NCI-H146 treated with DMSO at 0.1 percent for 48 hours (cell line): Measurements from ENCODE around the gene NDEL1.

Experiments
- DNase-seq: peaks from one replicate; lab custom pipeline; 2025; ENCODE audit not compliant: unreplicated experiment; lab: John Stamatoyannopoulos, UW

The NDEL1 gene

DNA sequence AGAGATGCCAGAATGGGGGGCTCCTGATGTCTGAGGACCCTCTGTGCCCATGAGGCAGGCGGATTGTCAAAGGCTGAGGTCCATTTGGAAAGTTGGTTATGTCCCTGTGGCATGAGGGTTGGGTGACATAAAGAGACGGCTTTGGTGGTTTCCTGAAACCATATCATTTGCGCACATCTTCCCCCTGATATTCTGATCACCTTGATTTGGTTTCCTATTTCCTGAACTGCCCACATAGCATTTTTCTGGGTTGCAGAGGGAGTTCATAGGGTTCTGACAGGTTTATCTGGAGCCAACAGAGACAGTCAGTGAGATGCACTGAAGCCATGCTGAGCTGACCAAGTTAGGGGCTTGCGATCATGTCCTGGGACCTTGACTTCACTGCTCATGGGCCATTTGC lies 22.4 kb upstream of the NDEL1 start:
- no peak for DNase-seq

GRCh38 chr17:8413938-8414337 lies 21.7 kb upstream of the NDEL1 start:
- DNase-seq, result no peak

- no peak for DNase-seq
Observed at GRCh38 chr17:8417806-8418205, 17.9 kb upstream of the NDEL1 start.

GRCh38 chr17:8418471-8418870 lies 17.2 kb upstream of the NDEL1 start:
- DNase-seq, result no peak

DNA sequence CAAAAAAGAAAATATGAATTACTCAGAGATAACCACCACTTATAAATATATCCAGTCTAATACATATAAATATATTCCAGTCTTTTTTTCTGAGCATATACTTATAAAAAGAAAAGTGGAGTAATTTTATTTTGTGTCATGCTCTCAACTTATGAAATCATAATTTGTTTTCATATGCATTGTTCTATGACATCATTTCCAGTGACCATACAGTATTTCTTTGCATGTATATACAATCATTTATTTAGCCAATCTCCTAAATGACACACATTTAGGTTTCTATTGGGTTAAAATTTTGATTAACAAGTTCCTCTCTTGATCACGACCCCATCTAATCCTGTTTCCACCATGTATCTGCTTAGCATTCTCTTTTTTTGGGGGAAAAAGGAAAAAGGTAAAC lies 16.4 kb upstream of the NDEL1 start:
- DNase-seq, result no peak

DNA sequence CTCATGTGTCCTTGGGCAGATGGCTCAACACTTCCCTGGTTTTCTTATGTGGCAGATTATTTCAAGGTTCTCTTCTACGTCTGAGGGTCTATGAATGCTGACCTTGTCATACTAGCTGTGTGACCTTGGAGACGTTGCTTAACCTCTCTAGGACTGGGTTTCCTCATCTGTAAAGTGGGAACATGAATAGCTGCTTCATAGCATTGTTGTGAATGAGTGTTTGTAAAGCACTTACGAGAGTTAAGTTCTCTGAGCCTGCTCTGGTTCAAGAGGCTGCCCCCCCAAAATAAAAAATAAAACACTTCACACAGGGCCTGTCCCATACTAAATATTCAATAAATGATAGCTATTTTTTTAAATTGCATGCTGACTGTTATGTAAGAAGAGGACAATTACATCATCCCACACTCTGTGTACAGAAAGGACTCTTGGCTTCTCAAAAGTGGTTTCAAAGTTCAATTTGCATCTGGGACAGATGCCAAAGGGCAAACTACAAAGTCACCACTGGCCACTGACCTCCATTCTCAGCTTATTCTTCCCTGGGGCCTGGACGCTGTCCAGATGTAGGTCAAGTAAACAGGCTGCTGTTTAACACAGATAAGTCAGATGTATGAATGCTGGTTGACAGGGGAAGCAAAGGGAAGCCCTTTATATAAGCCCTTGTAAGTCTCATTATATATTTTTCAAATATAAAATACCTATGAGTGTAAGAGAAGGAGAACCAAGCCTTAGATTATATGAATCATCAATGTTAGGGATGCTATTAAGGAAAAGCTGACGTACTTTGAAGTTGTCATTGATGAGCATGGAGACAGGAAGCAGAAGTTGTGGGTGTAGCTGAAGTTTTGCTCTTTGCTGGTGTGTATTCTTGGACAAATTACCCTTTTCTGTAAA lies 15.4 kb upstream of the NDEL1 start:
- no peak for DNase-seq

DNA sequence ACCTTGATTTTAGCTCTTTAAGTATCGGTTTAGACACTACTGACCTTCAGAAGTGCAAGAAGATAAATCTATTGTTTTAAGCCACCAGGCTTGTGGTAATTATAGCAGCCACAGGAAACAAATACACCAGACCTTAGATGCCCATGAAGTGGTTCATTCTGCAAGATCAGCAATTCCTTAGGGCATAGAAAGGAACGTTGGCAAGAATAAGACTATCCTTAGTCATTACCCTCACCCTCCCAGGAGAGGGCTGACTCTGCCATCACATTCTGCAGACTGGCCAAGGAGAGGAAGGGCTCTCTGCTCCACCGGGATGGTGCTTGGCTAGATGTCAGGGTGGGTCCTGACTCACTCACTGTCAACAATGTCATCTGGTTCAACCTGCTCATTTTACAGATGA lies 14.1 kb upstream of the NDEL1 start:
- no peak for DNase-seq

DNA sequence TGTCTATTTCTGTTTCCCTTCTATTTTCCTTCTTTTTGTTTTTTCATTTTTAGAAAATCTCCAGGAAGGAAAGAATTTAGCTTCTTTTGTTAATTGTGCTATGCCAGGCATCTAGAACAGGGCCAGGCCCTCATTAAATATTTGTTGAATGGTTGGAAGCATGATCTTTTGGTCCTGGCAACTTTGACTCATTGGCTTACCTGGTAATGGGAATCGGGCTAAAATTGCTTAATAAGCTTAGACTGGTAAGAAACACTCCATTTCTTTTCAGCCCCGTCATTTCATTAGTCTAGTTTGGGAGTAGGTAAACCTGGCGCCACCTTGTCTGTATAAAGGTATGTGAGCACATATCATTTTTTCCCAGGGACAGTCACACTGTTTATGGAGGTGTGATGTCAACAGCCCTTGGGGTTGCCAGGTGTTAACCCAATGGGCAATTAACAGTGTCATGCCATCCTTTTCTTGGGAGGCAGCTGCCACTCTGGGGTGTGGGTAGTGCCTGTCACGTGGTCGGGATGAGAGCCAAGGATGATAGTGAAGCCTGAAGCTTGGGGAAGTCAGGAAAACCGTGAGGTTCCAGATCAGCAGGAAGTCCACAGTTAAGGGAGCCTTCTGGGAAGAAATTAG lies 9.5 kb upstream of the NDEL1 start:
- DNase-seq, result no peak

DNA sequence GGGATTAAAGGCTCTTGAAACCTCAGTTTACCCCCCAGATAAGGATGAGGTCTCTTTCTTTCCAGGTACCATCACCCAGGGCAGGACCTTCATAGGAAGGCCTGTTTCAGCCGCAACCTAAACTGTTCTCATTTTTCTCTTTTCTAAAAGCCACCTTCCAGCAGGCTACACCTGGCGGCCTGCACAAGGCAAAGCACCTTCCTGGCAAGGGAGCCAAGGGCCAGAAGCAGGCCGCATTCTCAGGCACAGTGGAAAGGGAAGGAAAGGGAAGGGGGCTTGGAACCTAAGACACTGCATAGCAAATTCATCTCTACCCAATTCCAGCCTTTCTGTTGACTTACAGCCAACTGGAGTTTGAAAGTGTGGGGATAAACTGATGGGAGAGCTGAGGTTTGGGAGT lies 8.9 kb upstream of the NDEL1 start:
- no peak for DNase-seq

DNA sequence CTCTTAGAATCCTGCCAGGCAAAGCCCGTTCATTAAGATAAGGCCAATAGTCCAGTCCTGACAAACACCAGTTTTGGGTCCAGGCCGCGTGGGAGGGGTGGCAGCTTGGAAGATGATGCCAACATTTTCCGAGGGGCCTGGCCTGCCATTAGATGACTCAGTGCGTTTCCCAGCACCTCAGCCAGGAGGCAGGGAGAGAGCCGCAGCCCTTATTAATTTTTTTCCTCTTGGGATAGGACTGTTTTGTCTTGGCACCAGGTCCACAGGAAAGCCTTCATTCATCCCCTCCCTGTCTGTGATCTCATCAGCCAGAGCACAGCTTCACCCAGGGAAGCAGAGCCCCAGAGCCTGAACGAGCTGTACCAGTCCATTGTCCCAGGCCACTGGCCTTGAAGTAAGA lies 4.7 kb upstream of the NDEL1 start:
- no peak for DNase-seq

DNA sequence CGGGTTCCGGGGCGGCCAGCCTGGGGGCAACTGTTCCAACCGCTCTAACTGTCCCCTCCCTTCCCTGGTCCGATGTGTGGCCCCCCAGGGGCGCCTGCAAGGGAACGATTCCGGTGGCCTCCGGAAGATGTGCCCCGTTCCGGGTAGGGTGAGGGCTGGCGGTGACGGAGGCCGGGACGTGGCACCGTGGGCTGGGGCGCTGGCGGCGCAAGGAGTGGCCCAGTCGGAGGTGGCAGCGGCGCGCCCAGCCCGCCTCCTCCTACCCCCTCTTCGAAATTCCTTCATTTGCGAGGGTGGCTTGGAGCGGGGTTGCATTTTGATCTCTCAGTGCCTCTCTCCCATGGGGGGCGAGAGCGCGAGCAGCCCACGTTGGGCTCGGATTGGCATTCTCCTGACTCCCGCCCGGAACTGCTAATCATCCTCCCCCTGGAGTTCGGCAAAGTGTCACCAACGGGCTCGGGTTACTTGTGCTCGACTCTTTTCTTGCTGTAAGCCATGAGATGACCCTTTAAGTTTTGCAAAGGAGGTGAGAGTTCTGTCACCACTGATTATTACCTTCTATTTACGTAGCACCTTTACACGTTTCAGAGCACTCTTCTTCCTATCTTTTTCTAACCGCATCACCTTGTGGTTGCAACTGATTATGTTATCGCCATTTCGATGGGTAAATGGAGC lies 622 bp downstream of the NDEL1 start:
- peak; percentile 31 for DNase-seq

DNA sequence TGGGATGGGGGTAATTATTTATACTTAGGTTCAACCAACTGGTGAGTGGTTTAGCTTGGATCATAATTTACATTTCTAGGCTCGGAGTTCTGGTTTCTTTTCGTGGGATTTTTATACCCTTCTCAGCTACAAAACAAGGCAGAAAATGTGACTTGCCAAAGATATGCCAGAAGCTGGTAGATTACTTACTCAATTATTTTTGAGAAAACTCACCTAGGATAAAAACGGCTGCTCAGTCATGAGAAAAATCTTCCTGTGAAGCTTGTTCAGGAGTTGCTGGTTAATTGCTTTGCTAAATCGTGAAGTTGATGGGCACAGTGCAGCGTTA lies 1.1 kb downstream of the NDEL1 start:
- DNase-seq, result no peak

- DNase-seq, result no peak
Observed at GRCh38 chr17:8438441-8438840, 2.8 kb downstream of the NDEL1 start.

GRCh38 chr17:8439681-8440080 lies 4.0 kb downstream of the NDEL1 start:
- DNase-seq, result no peak

- DNase-seq, result no peak
Observed at GRCh38 chr17:8441690-8442089, 6.0 kb downstream of the NDEL1 start.

DNA sequence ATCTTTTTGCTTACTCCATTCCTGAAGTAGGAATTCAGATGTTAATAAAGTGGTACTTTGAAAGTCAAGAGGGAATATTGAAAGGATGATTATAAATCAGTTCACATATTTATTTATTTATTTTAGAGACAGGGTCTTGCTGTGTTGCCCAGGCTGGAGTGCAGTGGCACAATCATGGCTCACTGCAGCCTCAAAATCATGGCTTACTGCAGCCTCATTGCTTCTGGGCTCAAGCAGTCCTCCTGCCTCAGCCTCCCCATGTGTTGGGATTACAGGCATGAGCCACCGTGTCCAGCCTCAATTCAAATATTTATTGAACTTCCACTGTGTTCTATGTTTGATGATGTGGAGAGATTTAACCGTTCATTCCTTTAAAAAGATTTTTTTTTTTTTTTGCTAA lies 6.6 kb downstream of the NDEL1 start:
- DNase-seq, result no peak

DNA sequence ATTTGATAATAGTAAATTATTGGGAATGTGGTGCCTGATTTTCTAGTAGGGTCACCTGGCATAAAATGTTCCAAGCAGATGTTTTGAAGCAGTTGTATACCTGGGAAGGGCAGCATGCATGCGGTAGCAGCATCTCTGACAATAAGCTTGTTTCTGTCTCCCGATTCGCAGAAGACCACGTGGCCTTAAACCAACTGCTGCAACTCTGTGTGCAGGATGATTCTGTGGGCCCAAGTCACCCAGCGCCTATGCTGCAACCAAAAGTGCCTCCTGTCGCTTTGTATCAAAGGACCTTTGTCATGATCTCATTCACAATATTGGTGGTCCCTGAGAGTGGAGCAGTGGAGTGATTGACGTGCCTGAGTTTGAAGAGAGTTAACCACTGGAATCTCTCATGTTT lies 8.1 kb downstream of the NDEL1 start:
- no peak for DNase-seq

DNA sequence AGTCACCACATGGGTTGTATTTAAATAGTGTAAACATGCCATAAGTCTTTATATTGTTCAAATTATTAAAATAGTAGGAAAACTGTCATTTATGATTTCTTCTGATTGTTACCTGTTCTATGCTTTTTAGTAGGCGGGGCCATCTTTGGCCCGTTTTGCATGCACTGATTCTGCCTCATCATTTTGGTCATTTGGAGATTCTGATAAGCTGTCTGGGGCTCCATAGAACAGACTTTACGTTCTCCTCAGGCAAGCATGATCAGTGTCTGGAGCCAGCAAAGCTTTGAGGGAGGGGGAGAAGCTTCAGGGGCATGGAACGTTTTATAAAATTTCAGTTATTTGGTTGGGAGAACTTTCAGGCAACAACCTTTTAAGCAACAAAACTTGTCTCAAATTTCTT lies 8.8 kb downstream of the NDEL1 start:
- no peak for DNase-seq

GRCh38 chr17:8445536-8445935 lies 9.9 kb downstream of the NDEL1 start:
- DNase-seq, result no peak

GRCh38 chr17:8447799-8448198 lies 12.1 kb downstream of the NDEL1 start:
- DNase-seq, result no peak

- no peak for DNase-seq
Observed at GRCh38 chr17:8448310-8448709, 12.6 kb downstream of the NDEL1 start.

GRCh38 chr17:8451933-8452614 lies 16.4 kb downstream of the NDEL1 start:
- peak; percentile 49 for DNase-seq
